Measurements from ENCODE around the gene AK4.
A peak's percentile ranks its signal among the peaks of the same experiment; 100 is the strongest.
"Not testable (repeated sequence)": the region's sequence is repeated elsewhere in the genome, so short reads cannot be mapped to it uniquely, and the experiment has no call there.

AK4 gene

DNA sequence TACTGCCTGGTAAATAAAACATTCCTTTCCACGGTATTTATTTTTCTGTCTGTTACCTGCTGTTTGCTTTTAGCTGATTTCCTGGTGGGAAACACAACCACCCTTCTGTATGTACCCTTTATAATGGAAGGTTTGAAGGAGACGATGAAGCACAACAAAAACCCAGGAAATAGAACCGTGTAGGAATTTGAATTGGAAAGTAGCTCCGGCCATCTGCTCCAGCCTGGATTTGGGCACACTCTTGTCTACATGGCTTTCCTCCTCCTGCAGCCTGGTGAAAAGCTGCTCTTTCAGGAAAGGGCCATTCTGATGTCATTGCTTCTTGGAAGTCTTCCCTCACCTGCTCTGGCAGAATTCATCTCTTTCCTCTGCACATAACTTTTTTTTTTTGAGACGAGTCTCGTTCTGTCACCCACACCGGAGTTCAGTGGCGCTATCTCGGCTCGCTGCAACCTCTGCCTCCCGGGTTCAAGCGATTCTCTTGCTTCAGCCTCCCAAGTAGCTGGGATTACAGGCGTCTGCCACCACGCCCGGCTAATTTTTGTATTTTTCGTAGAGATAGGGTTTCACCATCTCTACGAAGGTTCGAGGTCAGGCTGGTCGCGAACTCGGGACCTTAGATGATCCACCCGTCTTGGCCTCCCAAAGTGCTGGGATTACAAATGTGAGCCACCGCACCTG lies 2.7 kb downstream of the AK4 start:
- peaks cover 6% of the 10 kb centered on the region for H3K4me1 ChIP-seq (ENCODE audit: insufficient read depth, poor library complexity, severe bottlenecking)
- peaks cover 23% of the 10 kb centered on the region for H3K36me3 ChIP-seq (ENCODE audit: low read depth)
- H3K4me3 ChIP-seq (ENCODE audit: severe bottlenecking): no peak overlapping the region
- peak overlapping the region; percentile 80 for H3K27ac ChIP-seq (ENCODE audit: poor library complexity, severe bottlenecking)
- no peaks in the 10 kb centered on the region for H3K9me3 ChIP-seq (ENCODE audit: severe bottlenecking)
- DNase-seq (ENCODE audit: low spot score) (no peak), ATAC-seq (ENCODE audit: low read depth) (no peak)
- TF ChIP-seq, protein P1, sequence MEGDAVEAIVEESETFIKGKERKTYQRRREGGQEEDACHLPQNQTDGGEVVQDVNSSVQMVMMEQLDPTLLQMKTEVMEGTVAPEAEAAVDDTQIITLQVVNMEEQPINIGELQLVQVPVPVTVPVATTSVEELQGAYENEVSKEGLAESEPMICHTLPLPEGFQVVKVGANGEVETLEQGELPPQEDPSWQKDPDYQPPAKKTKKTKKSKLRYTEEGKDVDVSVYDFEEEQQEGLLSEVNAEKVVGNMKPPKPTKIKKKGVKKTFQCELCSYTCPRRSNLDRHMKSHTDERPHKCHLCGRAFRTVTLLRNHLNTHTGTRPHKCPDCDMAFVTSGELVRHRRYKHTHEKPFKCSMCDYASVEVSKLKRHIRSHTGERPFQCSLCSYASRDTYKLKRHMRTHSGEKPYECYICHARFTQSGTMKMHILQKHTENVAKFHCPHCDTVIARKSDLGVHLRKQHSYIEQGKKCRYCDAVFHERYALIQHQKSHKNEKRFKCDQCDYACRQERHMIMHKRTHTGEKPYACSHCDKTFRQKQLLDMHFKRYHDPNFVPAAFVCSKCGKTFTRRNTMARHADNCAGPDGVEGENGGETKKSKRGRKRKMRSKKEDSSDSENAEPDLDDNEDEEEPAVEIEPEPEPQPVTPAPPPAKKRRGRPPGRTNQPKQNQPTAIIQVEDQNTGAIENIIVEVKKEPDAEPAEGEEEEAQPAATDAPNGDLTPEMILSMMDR (IDR thresholded peaks at IDR 0.05; ENCODE audit: poor library complexity, severe bottlenecking): no peak
- H3K27me3 ChIP-seq (ENCODE audit: insufficient read depth, poor library complexity, severe bottlenecking): no peaks in the 10 kb centered on the region

DNA sequence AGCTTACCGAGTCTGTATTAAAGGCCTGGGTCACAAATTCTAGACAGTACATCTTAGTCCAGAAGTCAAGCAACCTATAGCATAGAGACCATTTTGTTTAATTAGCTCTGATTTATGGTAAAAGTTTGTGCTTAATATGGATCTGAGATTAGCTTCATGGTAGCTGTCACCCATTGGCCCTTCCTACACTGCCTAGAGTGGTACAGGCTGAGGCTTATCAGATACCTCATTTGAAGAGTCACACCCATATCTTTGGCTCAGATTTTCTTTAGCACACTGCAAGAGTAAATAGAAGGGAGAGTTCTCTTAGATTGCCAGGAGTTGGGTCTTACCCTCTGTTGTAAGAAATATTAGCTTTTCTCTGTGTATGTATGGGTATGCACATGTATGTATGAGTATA lies 3.6 kb downstream of the AK4 start:
- Histone ChIP-seq H3K27me3 (ENCODE audit: insufficient read depth, poor library complexity, severe bottlenecking) (no peaks in the 10 kb centered on the region), H3K27ac (ENCODE audit: poor library complexity, severe bottlenecking) (no peak overlapping the region), H3K9me3 (ENCODE audit: severe bottlenecking) (no peaks in the 10 kb centered on the region), H3K4me3 (ENCODE audit: severe bottlenecking) (no peak overlapping the region), H3K4me1 (ENCODE audit: insufficient read depth, poor library complexity, severe bottlenecking) (peaks cover 6% of the 10 kb centered on the region), H3K36me3 (ENCODE audit: low read depth) (peaks cover 31% of the 10 kb centered on the region)
- no peak for ATAC-seq (ENCODE audit: low read depth)
- DNase-seq (ENCODE audit: low spot score): no peak
- TF ChIP-seq, protein P1 (IDR thresholded peaks at IDR 0.05; ENCODE audit: poor library complexity, severe bottlenecking): no peak

DNA sequence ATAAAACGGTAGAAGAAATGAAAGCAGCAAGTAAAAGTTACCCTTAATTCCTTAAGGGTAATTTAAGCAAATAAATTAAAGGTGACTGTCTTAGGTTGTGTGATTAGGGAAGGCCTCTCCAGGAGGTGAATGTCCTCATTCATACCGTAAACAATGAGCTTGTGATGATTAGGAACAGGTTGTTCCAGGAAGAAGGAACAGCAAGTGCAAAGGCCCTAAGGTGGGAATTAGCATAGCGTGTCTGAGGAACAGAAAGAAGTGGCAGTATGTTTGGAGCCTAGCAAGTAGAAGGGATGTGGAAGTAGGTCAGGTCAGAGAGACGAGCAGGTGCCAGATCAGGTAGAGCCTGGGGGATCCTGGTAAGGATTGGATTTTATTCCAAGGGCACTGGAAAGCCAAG lies 5.6 kb downstream of the AK4 start:
- TF ChIP-seq, protein P1 (IDR thresholded peaks at IDR 0.05; ENCODE audit: poor library complexity, severe bottlenecking): no peak
- Histone ChIP-seq H3K27ac (ENCODE audit: poor library complexity, severe bottlenecking) (no peak overlapping the region), H3K4me1 (ENCODE audit: insufficient read depth, poor library complexity, severe bottlenecking) (peaks cover 6% of the 10 kb centered on the region), H3K9me3 (ENCODE audit: severe bottlenecking) (no peaks in the 10 kb centered on the region), H3K36me3 (ENCODE audit: low read depth) (peaks cover 36% of the 10 kb centered on the region), H3K27me3 (ENCODE audit: insufficient read depth, poor library complexity, severe bottlenecking) (no peaks in the 10 kb centered on the region), H3K4me3 (ENCODE audit: severe bottlenecking) (no peak overlapping the region)
- no peak for DNase-seq (ENCODE audit: low spot score)
- no peak for ATAC-seq (ENCODE audit: low read depth)

DNA sequence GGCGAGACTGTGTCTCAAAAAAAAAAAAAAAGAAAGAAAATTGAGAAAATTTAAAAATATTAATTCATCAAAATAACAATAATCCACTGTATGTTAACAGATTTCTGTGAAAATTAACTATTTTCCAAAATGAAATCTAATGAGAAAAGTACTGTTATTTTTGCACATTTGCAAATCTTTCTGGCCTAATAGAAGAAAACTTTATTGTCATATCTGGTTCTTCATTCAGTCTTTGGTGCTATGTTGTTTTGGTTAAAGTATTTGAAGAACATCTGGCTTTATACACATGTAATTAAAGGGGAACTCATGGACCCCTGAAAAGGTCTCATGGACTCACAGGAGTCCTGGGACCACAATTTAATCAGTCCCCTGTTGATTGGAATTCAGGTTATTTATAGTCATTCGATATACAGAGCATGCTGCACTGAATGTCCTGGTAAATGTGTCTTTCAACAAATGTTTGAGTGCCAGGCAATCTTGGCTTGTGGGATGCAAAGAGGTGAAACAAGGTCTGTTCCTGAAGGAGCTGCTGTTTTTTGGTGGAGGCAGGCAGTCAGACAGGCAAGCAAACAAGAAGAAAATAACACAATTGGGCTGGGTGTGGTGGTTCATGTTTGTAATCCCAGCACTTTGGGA lies 9.0 kb downstream of the AK4 start:
- Histone ChIP-seq H3K27me3 (ENCODE audit: insufficient read depth, poor library complexity, severe bottlenecking) (no peaks in the 10 kb centered on the region), H3K36me3 (ENCODE audit: low read depth) (peaks cover 19% of the 10 kb centered on the region), H3K9me3 (ENCODE audit: severe bottlenecking) (no peaks in the 10 kb centered on the region), H3K4me3 (ENCODE audit: severe bottlenecking) (no peak overlapping the region), H3K4me1 (ENCODE audit: insufficient read depth, poor library complexity, severe bottlenecking) (no peaks in the 10 kb centered on the region), H3K27ac (ENCODE audit: poor library complexity, severe bottlenecking) (no peak overlapping the region)
- ATAC-seq (ENCODE audit: low read depth) (no peak), DNase-seq (ENCODE audit: low spot score) (no peak)
- TF ChIP-seq, protein P1 (IDR thresholded peaks at IDR 0.05; ENCODE audit: poor library complexity, severe bottlenecking): no peak

DNA sequence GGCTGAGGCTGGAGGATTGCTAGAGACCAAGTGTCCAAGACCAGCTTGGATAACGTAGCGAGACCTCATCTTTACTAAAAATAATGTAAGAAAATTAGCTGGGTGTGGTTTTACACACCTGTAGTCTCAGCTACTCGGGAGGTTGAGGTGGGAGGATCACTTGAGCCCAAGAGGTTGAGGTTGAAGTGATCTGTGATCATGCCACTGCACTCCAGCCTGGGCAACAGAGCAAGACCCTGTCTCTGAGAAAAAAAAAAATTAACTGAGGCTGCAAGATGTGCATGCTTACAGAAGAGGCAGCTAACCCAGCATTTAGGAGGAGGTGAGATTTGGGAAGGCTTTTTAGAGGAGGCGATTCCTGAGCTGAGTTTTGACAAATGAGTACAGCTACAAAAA lies 9.5 kb downstream of the AK4 start:
- no peaks in the 10 kb centered on the region for H3K4me1 ChIP-seq (ENCODE audit: insufficient read depth, poor library complexity, severe bottlenecking)

DNA sequence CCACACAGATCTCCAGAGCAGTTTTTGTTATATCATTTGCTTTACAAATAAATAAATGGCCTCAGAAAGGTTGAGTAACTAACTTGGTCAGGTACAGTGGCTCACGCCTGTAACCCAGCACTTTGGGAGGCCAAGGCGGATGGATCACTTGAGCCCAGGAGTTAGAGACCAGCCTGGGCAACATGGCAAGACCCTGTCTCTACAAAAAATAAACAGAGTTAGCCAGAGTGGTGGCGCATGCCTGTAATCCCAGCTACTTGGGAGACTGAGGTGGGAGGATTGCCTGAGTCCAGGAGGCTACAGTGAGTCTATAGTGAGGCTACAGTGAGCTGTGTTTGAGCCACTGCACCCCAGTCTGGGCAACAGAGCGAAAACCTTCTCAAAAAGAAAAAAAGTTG lies 11.3 kb downstream of the AK4 start:
- H3K36me3 ChIP-seq (ENCODE audit: low read depth): peaks cover 18% of the 10 kb centered on the region
- H3K27me3 ChIP-seq (ENCODE audit: insufficient read depth, poor library complexity, severe bottlenecking); ATAC-seq (ENCODE audit: low read depth); H3K9me3 ChIP-seq (ENCODE audit: severe bottlenecking); DNase-seq (ENCODE audit: low spot score); H3K4me3 ChIP-seq (ENCODE audit: severe bottlenecking); H3K27ac ChIP-seq (ENCODE audit: poor library complexity, severe bottlenecking); H3K4me1 ChIP-seq (ENCODE audit: insufficient read depth, poor library complexity, severe bottlenecking): not testable (repeated sequence)

More for the DNA sequence above, 9.5 kb downstream of the AK4 start:
- H3K9me3 ChIP-seq (ENCODE audit: severe bottlenecking): no peaks in the 10 kb centered on the region
- ATAC-seq (ENCODE audit: low read depth) (no peak), DNase-seq (ENCODE audit: low spot score) (no peak)
- H3K27ac ChIP-seq (ENCODE audit: poor library complexity, severe bottlenecking): no peak overlapping the region
- no peaks in the 10 kb centered on the region for H3K27me3 ChIP-seq (ENCODE audit: insufficient read depth, poor library complexity, severe bottlenecking)
- peaks cover 19% of the 10 kb centered on the region for H3K36me3 ChIP-seq (ENCODE audit: low read depth)
- TF ChIP-seq, protein P1 (IDR thresholded peaks at IDR 0.05; ENCODE audit: poor library complexity, severe bottlenecking): no peak
- no peak overlapping the region for H3K4me3 ChIP-seq (ENCODE audit: severe bottlenecking)

All from RWPE2 (cell line).